ENCODE data around the gene DDX31. TPM values are rescaled to one million over a fixed set of nuclear protein-coding genes. Genes with fewer than 3 reads are reported as not detected.

DDX31 gene
- total and polyA plus RNA-seq, 2 experiments from 2014 or later, result 5.8 to 15.8 TPM

DNA sequence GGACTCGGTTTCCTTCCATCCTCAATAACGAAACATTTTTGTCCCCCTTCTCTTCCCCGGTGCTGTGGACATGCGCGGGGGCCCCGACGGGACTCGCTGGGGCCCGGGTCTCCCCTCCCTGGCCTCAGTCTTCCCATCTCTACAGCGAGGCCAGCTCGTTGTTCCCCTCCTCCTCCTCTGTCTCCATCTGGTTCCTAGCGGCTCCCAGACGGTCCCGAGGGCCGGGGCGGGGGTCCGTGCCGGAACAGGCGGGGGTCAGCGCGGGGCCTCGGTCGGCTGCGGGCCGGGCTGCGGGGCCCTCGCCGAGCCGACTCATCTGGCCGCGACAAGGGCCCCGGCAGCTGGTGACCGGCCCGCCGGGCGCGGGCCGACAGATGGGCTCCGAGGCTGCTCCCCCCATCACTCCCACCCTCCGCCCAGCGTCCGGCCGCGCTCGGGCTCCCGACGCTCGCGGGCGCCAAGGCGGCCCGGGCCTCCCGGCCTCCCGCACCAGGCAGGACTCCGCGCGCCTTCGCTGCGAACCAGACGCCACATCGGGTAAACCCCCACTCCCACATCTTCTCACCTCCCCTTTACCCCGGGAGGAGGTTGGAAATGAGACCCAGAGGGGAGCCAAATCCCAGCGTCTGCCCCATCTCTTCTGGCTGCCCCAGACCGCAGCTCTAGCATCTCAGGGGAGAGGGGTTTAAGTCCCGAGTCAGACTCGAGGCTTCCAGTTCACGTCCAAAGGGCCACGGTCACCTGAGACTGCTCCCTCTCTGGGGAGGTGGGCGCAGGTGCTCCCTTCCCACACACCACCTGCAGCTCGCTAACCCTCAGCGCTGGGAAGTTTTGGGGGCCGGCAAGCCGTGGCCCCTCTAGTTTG lies 79.2 kb downstream of the DDX31 start:
- DNase-seq (ENCODE audit: low read depth in 1 of 2, low spot score in 1 of 2), result no peak
- H3K9me3 ChIP-seq (ENCODE audit: low read depth), result no peaks in the 10 kb centered on the region
- H3K36me3 ChIP-seq, result peaks cover 5% of the 10 kb centered on the region
- no peaks in the 10 kb centered on the region for H3K4me1 ChIP-seq (ENCODE audit: low read depth)
- no peak overlapping the region for H3K27ac ChIP-seq
- H3K27me3 ChIP-seq, result peaks cover 89% of the 10 kb centered on the region
- TF ChIP-seq, protein P1, sequence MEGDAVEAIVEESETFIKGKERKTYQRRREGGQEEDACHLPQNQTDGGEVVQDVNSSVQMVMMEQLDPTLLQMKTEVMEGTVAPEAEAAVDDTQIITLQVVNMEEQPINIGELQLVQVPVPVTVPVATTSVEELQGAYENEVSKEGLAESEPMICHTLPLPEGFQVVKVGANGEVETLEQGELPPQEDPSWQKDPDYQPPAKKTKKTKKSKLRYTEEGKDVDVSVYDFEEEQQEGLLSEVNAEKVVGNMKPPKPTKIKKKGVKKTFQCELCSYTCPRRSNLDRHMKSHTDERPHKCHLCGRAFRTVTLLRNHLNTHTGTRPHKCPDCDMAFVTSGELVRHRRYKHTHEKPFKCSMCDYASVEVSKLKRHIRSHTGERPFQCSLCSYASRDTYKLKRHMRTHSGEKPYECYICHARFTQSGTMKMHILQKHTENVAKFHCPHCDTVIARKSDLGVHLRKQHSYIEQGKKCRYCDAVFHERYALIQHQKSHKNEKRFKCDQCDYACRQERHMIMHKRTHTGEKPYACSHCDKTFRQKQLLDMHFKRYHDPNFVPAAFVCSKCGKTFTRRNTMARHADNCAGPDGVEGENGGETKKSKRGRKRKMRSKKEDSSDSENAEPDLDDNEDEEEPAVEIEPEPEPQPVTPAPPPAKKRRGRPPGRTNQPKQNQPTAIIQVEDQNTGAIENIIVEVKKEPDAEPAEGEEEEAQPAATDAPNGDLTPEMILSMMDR (IDR thresholded peaks at IDR 0.05; ENCODE audit: low read depth, low read length), result no peak
- no peak overlapping the region for H3K4me3 ChIP-seq

DNA sequence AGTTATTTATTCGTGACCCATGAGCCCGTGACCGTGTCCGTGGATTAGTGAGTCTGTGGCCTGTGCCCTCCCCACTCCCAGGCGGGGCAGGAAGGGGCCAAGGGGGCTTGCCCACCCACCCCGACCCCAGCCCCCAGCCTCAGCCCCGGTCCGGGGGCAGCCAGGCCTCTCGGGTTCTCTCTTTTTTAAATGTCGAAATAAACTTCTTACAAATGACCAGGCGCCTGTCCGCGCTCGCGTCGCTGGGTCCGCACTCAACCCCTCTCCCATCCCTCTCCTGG lies 79.8 kb downstream of the DDX31 start:
- DNase-seq (ENCODE audit: low read depth in 1 of 2, low spot score in 1 of 2), result no peak
- TF ChIP-seq, protein P1 (IDR thresholded peaks at IDR 0.05; ENCODE audit: low read depth, low read length), result no peak
- H3K4me1 ChIP-seq (ENCODE audit: low read depth), result no peaks in the 10 kb centered on the region
- no peaks in the 10 kb centered on the region for H3K9me3 ChIP-seq (ENCODE audit: low read depth)
- H3K4me3 ChIP-seq, result no peak overlapping the region
- H3K27ac ChIP-seq, result no peak overlapping the region
- H3K36me3 ChIP-seq, result peaks cover 5% of the 10 kb centered on the region
- peaks cover 94% of the 10 kb centered on the region for H3K27me3 ChIP-seq

DNA sequence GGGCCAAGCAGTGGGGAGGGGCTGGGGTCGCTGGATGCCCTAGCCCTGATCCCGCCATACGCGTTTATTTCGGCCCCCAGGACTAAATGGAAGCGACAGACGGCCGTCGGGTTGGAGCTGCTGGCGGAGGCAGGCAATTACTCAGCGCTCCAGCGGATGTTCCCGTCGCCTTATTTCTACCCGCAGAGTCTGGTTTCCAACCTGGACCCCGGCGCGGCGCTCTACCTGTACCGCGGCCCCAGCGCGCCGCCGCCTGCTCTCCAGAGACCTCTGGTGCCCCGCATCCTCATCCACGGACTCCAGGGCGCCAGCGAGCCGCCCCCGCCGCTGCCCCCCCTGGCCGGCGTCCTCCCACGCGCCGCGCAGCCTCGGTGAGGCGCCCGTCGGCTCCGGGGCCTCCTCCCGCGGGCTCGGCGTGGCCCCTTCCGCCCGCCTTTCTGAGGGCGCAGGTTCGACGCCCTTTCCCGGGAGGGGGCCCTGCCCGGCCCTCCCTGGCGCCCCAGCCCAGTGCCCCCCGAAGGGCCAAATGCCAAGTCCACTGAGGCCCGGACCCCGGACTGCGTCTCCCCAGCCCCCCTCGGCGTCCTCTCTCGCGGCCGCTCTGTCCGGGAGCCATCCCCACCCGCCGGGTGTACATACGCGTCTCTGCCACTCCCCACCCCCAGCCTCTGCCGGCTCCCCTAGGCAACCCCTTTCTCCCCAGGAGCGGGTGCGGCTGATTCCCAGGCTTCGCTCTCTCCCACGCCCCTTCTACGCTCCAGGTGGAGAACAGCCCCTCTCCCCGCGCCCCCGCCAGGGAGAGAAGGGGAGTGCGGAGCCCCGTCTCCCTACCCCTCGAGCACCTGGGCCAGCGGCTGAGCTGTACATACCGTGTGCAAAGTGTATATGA lies 80.4 kb downstream of the DDX31 start:
- Histone ChIP-seq H3K27me3 (peaks cover 96% of the 10 kb centered on the region), H3K27ac (no peak overlapping the region), H3K4me3 (no peak overlapping the region), H3K4me1 (ENCODE audit: low read depth) (no peaks in the 10 kb centered on the region), H3K9me3 (ENCODE audit: low read depth) (no peaks in the 10 kb centered on the region), H3K36me3 (peaks cover 4% of the 10 kb centered on the region)
- no peak for DNase-seq (ENCODE audit: low read depth in 1 of 2, low spot score in 1 of 2)
- TF ChIP-seq, protein P1 (IDR thresholded peaks at IDR 0.05; ENCODE audit: low read depth, low read length), result no peak

DNA sequence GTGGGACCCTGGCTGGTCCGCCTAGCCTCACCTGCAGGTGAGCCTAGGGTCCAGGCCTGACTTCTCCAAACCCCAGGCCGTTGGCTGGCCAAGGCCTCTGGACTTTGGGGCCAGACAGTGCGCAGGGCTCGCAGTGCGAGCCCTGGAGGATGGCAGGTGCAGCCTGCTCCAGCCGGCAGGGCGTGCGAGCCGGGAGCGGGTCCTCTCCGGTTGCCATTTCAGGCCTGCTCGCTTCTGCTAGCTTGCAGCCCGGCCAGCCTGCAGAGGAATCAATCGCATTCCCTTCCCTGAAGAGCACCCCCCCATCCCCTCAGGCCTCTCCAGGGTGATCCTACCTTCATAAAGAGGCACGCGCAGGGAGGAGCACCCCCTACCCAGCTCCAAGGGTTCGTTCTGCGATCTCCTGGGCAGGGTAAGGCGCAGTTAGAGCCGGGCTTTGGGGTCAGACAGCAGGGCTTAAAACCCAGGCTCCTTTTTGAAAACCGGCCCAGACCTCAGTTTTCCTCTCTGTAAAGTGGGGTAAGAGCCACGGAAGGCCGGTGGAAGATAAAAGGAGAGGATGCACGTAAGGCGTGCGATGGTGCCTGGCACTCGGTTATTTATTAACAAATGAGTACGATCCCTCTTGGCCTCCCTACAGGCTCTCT lies 81.2 kb downstream of the DDX31 start:
- no peaks in the 10 kb centered on the region for H3K36me3 ChIP-seq
- peaks cover 100% of the 10 kb centered on the region for H3K27me3 ChIP-seq
- DNase-seq (ENCODE audit: low read depth in 1 of 2, low spot score in 1 of 2), result no peak
- TF ChIP-seq, protein P1 (IDR thresholded peaks at IDR 0.05; ENCODE audit: low read depth, low read length), result no peak
- H3K9me3 ChIP-seq (ENCODE audit: low read depth), result no peaks in the 10 kb centered on the region
- H3K4me3 ChIP-seq, result no peak overlapping the region
- no peaks in the 10 kb centered on the region for H3K4me1 ChIP-seq (ENCODE audit: low read depth)
- H3K27ac ChIP-seq, result no peak overlapping the region

DNA sequence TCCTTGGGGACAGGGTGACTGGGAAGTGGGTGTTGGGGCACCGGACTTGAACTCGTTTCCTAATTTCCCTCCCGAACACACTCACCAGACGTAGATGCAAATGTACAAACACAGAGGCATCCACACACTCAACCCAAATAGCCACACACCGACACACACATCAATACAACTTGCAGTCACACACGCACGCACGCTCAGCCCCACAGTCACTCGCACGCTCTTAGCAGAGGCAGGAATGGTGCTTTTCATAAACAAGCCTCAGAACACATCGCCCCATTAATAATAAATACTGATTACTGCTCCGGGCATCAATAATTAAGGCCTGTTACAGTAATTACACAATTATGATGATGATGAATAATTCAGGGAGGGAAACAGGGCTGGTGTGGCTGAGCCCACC lies 81.7 kb downstream of the DDX31 start:
- Histone ChIP-seq H3K27me3 (peaks cover 100% of the 10 kb centered on the region), H3K9me3 (ENCODE audit: low read depth) (no peaks in the 10 kb centered on the region), H3K27ac (no peak overlapping the region), H3K36me3 (no peaks in the 10 kb centered on the region), H3K4me1 (ENCODE audit: low read depth) (no peaks in the 10 kb centered on the region), H3K4me3 (no peak overlapping the region)
- no peak for DNase-seq (ENCODE audit: low read depth in 1 of 2, low spot score in 1 of 2)
- TF ChIP-seq, protein P1 (IDR thresholded peaks at IDR 0.05; ENCODE audit: low read depth, low read length), result no peak
